KMS-11 (cell line): ENCODE data around the gene KHDC4.

ENCODE experiments used
- H2AFZ ChIP-seq: fragments of 200-600 bp; sonication (generic); 2 replicates; pipeline ENCODE4 v1.6.1; 2016; ENCODE audit warnings: antibody characterized with exemption, mixed run types, low read depth
- H3K27ac ChIP-seq: fragments of 200-600 bp; sonication (generic); 2 replicates; pipeline ENCODE4 v1.6.1; 2016; ENCODE audit warnings: mild to moderate bottlenecking, mixed run types
- H3K27me3 ChIP-seq: fragments of 200-600 bp; sonication (generic); 2 replicates; pipeline ENCODE4 v1.6.1; 2017; ENCODE audit warnings: mild to moderate bottlenecking, low read depth, mixed run types, moderate library complexity; ENCODE audit not compliant: insufficient read depth
- H3K36me3 ChIP-seq: fragments of 200-600 bp; sonication (generic); 2 replicates; pipeline ENCODE4 v1.6.1; 2017; ENCODE audit warnings: mild to moderate bottlenecking, mixed run types; ENCODE audit not compliant: insufficient read depth
- H3K4me1 ChIP-seq: fragments of 200-600 bp; sonication (generic); 2 replicates; pipeline ENCODE4 v1.6.1; 2016; ENCODE audit warnings: mild to moderate bottlenecking, low read depth, mixed run types; ENCODE audit not compliant: poor library complexity, severe bottlenecking
- H3K4me2 ChIP-seq: fragments of 200-600 bp; sonication (generic); 2 replicates; pipeline ENCODE4 v1.7.0; 2016; ENCODE audit warnings: mild to moderate bottlenecking, mixed run types
- H3K4me3 ChIP-seq: fragments of 200-600 bp; sonication (generic); IDR thresholded peaks from 2 replicates; pipeline ENCODE4 v1.6.1; 2017; ENCODE audit warnings: low read depth, low read length, mixed read lengths; ENCODE audit not compliant: insufficient read depth
- H3K79me2 ChIP-seq: fragments of 200-600 bp; sonication (generic); 2 replicates; pipeline ENCODE4 v1.6.1; 2016; ENCODE audit warnings: low read depth, mixed run types; ENCODE audit not compliant: insufficient read depth
- H3K9ac ChIP-seq: fragments of 200-600 bp; sonication (generic); 2 replicates; pipeline ENCODE4 v1.6.1; 2016; ENCODE audit warnings: mild to moderate bottlenecking, mixed run types
- H4K20me1 ChIP-seq: fragments of 200-600 bp; sonication (generic); 2 replicates; pipeline ENCODE4 v1.6.1; 2016; ENCODE audit warnings: mild to moderate bottlenecking, mixed run types; ENCODE audit not compliant: insufficient read depth
- CTCF ChIP-seq: fragments of 200-600 bp; sonication (generic); conservative IDR thresholded peaks from 2 replicates; pipeline ENCODE4 v1.6.1; 2017; ENCODE audit warnings: low read depth, mild to moderate bottlenecking, antibody characterized with exemption, low read length, moderate library complexity, mixed read lengths

Gene KHDC4

GRCh38 chr1:155871390-155871789, 62.8 kb downstream of the KHDC4 start:
- H2AFZ ChIP-seq, result no peak overlapping the region
- no peaks in the 10 kb centered on the region for H4K20me1 ChIP-seq
- no peak overlapping the region for H3K4me3 ChIP-seq
- TF ChIP-seq CTCF, result no peak
- H3K27me3 ChIP-seq, result no peaks in the 10 kb centered on the region
- H3K27ac ChIP-seq, result no peak overlapping the region
- no peaks in the 10 kb centered on the region for H3K36me3 ChIP-seq
- no peak overlapping the region for H3K9ac ChIP-seq
- H3K4me1 ChIP-seq, result no peaks in the 10 kb centered on the region
- no peaks in the 10 kb centered on the region for H3K79me2 ChIP-seq
- H3K4me2 ChIP-seq, result no peak overlapping the region

- Histone ChIP-seq H3K9ac (no peak overlapping the region), H2AFZ (no peak overlapping the region), H3K27ac (no peak overlapping the region), H3K4me2 (no peak overlapping the region), H3K4me1 (no peaks in the 10 kb centered on the region), H3K79me2 (no peaks in the 10 kb centered on the region), H3K4me3 (no peak overlapping the region), H3K27me3 (no peaks in the 10 kb centered on the region), H3K36me3 (no peaks in the 10 kb centered on the region), H4K20me1 (no peaks in the 10 kb centered on the region)
- no peak for TF ChIP-seq CTCF
Observed at GRCh38 chr1:155867766-155868165, 66.4 kb downstream of the KHDC4 start.

GRCh38 chr1:155864393-155864792, 69.8 kb downstream of the KHDC4 start:
- peaks cover 18% of the 10 kb centered on the region for H3K4me1 ChIP-seq
- H3K4me3 ChIP-seq, result no peak overlapping the region
- no peak for TF ChIP-seq CTCF
- no peak overlapping the region for H3K9ac ChIP-seq
- H3K4me2 ChIP-seq, result no peak overlapping the region
- H4K20me1 ChIP-seq, result no peaks in the 10 kb centered on the region
- H3K79me2 ChIP-seq, result no peaks in the 10 kb centered on the region
- no peaks in the 10 kb centered on the region for H3K27me3 ChIP-seq
- no peaks in the 10 kb centered on the region for H3K36me3 ChIP-seq
- H3K27ac ChIP-seq, result no peak overlapping the region
- no peak overlapping the region for H2AFZ ChIP-seq
